ENCODE measurements around the gene TFAP2E.

Gene TFAP2E

GRCh38 chr1:35572296-35572695, 818 bp upstream of the TFAP2E start:
- H3K4me1 ChIP-seq: no peaks in the 10 kb centered on the region
- no peak overlapping the region for H3K4me2 ChIP-seq (ENCODE audit: low read length)
- no peaks in the 10 kb centered on the region for H3K9me3 ChIP-seq (ENCODE audit: control insufficient read depth, low read length)
- no peaks in the 10 kb centered on the region for H3K36me3 ChIP-seq (ENCODE audit: control insufficient read depth, insufficient read depth, low read length)
- H3K27ac ChIP-seq: no peak overlapping the region
- H3K79me2 ChIP-seq: no peaks in the 10 kb centered on the region
- H3K4me3 ChIP-seq (ENCODE audit: low read depth, low read length): no peak overlapping the region
- H3K27me3 ChIP-seq (ENCODE audit: control insufficient read depth, insufficient read depth, low read length): peaks cover 2% of the 10 kb centered on the region
- H2AFZ ChIP-seq: no peak overlapping the region
- no peak overlapping the region for H3K9ac ChIP-seq
- no peak for TF ChIP-seq CTCF (IDR thresholded peaks at IDR 0.05)

GRCh38 chr1:35574125-35574654, 1.1 kb downstream of the TFAP2E start:
- H2AFZ ChIP-seq: no peak overlapping the region
- no peak overlapping the region for H3K4me3 ChIP-seq (ENCODE audit: low read depth, low read length)
- H3K27me3 ChIP-seq (ENCODE audit: control insufficient read depth, insufficient read depth, low read length): peaks cover 3% of the 10 kb centered on the region

GRCh38 chr1:35574655-35575415, 1.7 kb downstream of the TFAP2E start:
- H3K36me3 ChIP-seq (ENCODE audit: control insufficient read depth, insufficient read depth, low read length): no peaks in the 10 kb centered on the region
- no peak overlapping the region for H3K27ac ChIP-seq
- peaks cover 3% of the 10 kb centered on the region for H3K27me3 ChIP-seq (ENCODE audit: control insufficient read depth, insufficient read depth, low read length)
- H3K9ac ChIP-seq: no peak overlapping the region
- H3K4me3 ChIP-seq (ENCODE audit: low read depth, low read length): no peak overlapping the region
- no peak overlapping the region for H3K4me2 ChIP-seq (ENCODE audit: low read length)
- H3K79me2 ChIP-seq: no peaks in the 10 kb centered on the region
- no peak overlapping the region for H2AFZ ChIP-seq
- no peaks in the 10 kb centered on the region for H3K9me3 ChIP-seq (ENCODE audit: control insufficient read depth, low read length)
- H3K4me1 ChIP-seq: no peaks in the 10 kb centered on the region
- TF ChIP-seq CTCF (IDR thresholded peaks at IDR 0.05): no peak

More at GRCh38 chr1:35574125-35574654, 1.1 kb downstream of the TFAP2E start:
- Histone ChIP-seq H3K9ac (no peak overlapping the region), H3K36me3 (ENCODE audit: control insufficient read depth, insufficient read depth, low read length) (no peaks in the 10 kb centered on the region), H3K4me2 (ENCODE audit: low read length) (no peak overlapping the region), H3K27ac (no peak overlapping the region), H3K79me2 (no peaks in the 10 kb centered on the region), H3K9me3 (ENCODE audit: control insufficient read depth, low read length) (no peaks in the 10 kb centered on the region), H3K4me1 (no peaks in the 10 kb centered on the region)
- no peak for TF ChIP-seq CTCF (IDR thresholded peaks at IDR 0.05)

GRCh38 chr1:35575416-35575958, 2.4 kb downstream of the TFAP2E start:
- Histone ChIP-seq H3K4me3 (ENCODE audit: low read depth, low read length) (no peak overlapping the region), H2AFZ (no peak overlapping the region), H3K27me3 (ENCODE audit: control insufficient read depth, insufficient read depth, low read length) (peaks cover 3% of the 10 kb centered on the region), H3K79me2 (no peaks in the 10 kb centered on the region), H3K27ac (no peak overlapping the region), H3K9me3 (ENCODE audit: control insufficient read depth, low read length) (no peaks in the 10 kb centered on the region), H3K36me3 (ENCODE audit: control insufficient read depth, insufficient read depth, low read length) (no peaks in the 10 kb centered on the region), H3K4me2 (ENCODE audit: low read length) (no peak overlapping the region), H3K4me1 (no peaks in the 10 kb centered on the region), H3K9ac (no peak overlapping the region)
- TF ChIP-seq CTCF (IDR thresholded peaks at IDR 0.05): no peak
